ENCODE results near the gene IL18RAP. TPM values are rescaled to one million over a fixed set of nuclear protein-coding genes. Genes with fewer than 3 reads are reported as not detected.

The IL18RAP gene
- total RNA-seq, 4 donors from 2014 or later = 0.22 to 3.9 (median 0.88) TPM

- no peak overlapping the region for H3K27ac ChIP-seq
- DNase-seq (ENCODE audit: low spot score in 2 of 2) = no peak
- no peaks in the 10 kb centered on the region for H3K36me3 ChIP-seq
- 41 to 44% methylated on average over 8 of the region's 8 CpGs for WGBS, 2 donors
- TF ChIP-seq EP300 (IDR thresholded peaks at IDR 0.05) (no peak), POLR2A (IDR thresholded peaks at IDR 0.05) (no peak), CTCF (IDR thresholded peaks at IDR 0.05) (no peak)
- no peaks in the 10 kb centered on the region for H3K27me3 ChIP-seq
- no peaks in the 10 kb centered on the region for H3K9me3 ChIP-seq
- H3K4me3 ChIP-seq = no peak overlapping the region
- H3K4me1 ChIP-seq = no peaks in the 10 kb centered on the region
Measured at GRCh38 chr2:102487761-102488462, 65.0 kb downstream of the IL18RAP start.

GRCh38 chr2:102489646-102490045 lies 66.7 kb downstream of the IL18RAP start:
- no peak overlapping the region for H3K27ac ChIP-seq
- WGBS, 2 donors = 92 to 100% methylated on average over 1 of the region's 1 CpG
- no peaks in the 10 kb centered on the region for H3K4me1 ChIP-seq
- TF ChIP-seq POLR2A (IDR thresholded peaks at IDR 0.05) = no peak
- no peak for TF ChIP-seq CTCF (IDR thresholded peaks at IDR 0.05)
- TF ChIP-seq EP300 (IDR thresholded peaks at IDR 0.05) = no peak
- no peaks in the 10 kb centered on the region for H3K9me3 ChIP-seq
- no peaks in the 10 kb centered on the region for H3K36me3 ChIP-seq
- H3K4me3 ChIP-seq = no peak overlapping the region
- DNase-seq (ENCODE audit: low spot score in 2 of 2) = no peak
- H3K27me3 ChIP-seq = no peaks in the 10 kb centered on the region

GRCh38 chr2:102492006-102492405 lies 69.0 kb downstream of the IL18RAP start:
- no peak for DNase-seq (ENCODE audit: low spot score in 2 of 2)
- H3K4me3 ChIP-seq = no peak overlapping the region
- H3K4me1 ChIP-seq = no peaks in the 10 kb centered on the region
- no peaks in the 10 kb centered on the region for H3K36me3 ChIP-seq
- TF ChIP-seq POLR2A (IDR thresholded peaks at IDR 0.05) = no peak
- no peak for TF ChIP-seq EP300 (IDR thresholded peaks at IDR 0.05)
- TF ChIP-seq CTCF (IDR thresholded peaks at IDR 0.05) = no peak
- no peaks in the 10 kb centered on the region for H3K27me3 ChIP-seq
- H3K27ac ChIP-seq = no peak overlapping the region
- H3K9me3 ChIP-seq = no peaks in the 10 kb centered on the region

GRCh38 chr2:102494570-102494969 lies 71.6 kb downstream of the IL18RAP start:
- no peaks in the 10 kb centered on the region for H3K4me1 ChIP-seq
- TF ChIP-seq EP300 (IDR thresholded peaks at IDR 0.05) (no peak), POLR2A (IDR thresholded peaks at IDR 0.05) (no peak), CTCF (IDR thresholded peaks at IDR 0.05) (no peak)
- H3K36me3 ChIP-seq = no peaks in the 10 kb centered on the region
- no peaks in the 10 kb centered on the region for H3K9me3 ChIP-seq
- no peak overlapping the region for H3K27ac ChIP-seq
- H3K4me3 ChIP-seq = no peak overlapping the region
- 73 to 94% methylated on average over 1 of the region's 1 CpG for WGBS, 2 donors
- H3K27me3 ChIP-seq = no peaks in the 10 kb centered on the region
- DNase-seq (ENCODE audit: low spot score in 2 of 2) = no peak

GRCh38 chr2:102498414-102498813 lies 75.5 kb downstream of the IL18RAP start:
- H3K4me3 ChIP-seq = no peak overlapping the region
- no peaks in the 10 kb centered on the region for H3K9me3 ChIP-seq
- 93 to 95% methylated on average over 2 of the region's 2 CpGs for WGBS, 2 donors
- H3K27me3 ChIP-seq = no peaks in the 10 kb centered on the region
- no peak overlapping the region for H3K27ac ChIP-seq
- TF ChIP-seq EP300 (IDR thresholded peaks at IDR 0.05) (no peak), POLR2A (IDR thresholded peaks at IDR 0.05) (no peak), CTCF (IDR thresholded peaks at IDR 0.05) (no peak)
- DNase-seq (ENCODE audit: low spot score in 2 of 2) = no peak
- H3K36me3 ChIP-seq = no peaks in the 10 kb centered on the region
- H3K4me1 ChIP-seq = no peaks in the 10 kb centered on the region

Data from tibial nerve (tissue), 4 donors.